AG09309 (cell line): ENCODE measurements around the gene ACVR2B.

Experiments used
- DNase-seq: peaks from one replicate; pipeline ENCODE4 v3.0.0-alpha.2; 2010; ENCODE audit warnings: low read depth
- H3K4me3 ChIP-seq: 2 replicates; pipeline ENCODE4 v1.5.1; 2011; ENCODE audit warnings: mild to moderate bottlenecking, low read depth, low read length, moderate library complexity; ENCODE audit not compliant: control insufficient read depth
- CTCF ChIP-seq: IDR thresholded peaks from 2 replicates; pipeline ENCODE4 v1.5.1; 2011; ENCODE audit warnings: mild to moderate bottlenecking, low read depth, low read length, inconsistent platforms; ENCODE audit not compliant: insufficient read depth, control insufficient read depth; ENCODE audit errors: missing control alignments

The ACVR2B gene

GRCh38 chr3:38465588-38466154, 12.0 kb downstream of the ACVR2B start:
- DNase-seq: no peak
- no peak overlapping the region for H3K4me3 ChIP-seq
- no peak for TF ChIP-seq CTCF

- H3K4me3 ChIP-seq: no peak overlapping the region
- TF ChIP-seq CTCF: no peak
- DNase-seq: no peak
Measured at GRCh38 chr3:38468765-38469164, 15.1 kb downstream of the ACVR2B start.

GRCh38 chr3:38469852-38470251, 16.2 kb downstream of the ACVR2B start:
- no peak for TF ChIP-seq CTCF
- DNase-seq: no peak
- no peak overlapping the region for H3K4me3 ChIP-seq

- H3K4me3 ChIP-seq: no peak overlapping the region
- no peak for TF ChIP-seq CTCF
- DNase-seq: no peak
Measured at GRCh38 chr3:38471260-38471857, 17.7 kb downstream of the ACVR2B start.

GRCh38 chr3:38472342-38472741, 18.7 kb downstream of the ACVR2B start:
- DNase-seq: no peak
- TF ChIP-seq CTCF: no peak
- H3K4me3 ChIP-seq: no peak overlapping the region

GRCh38 chr3:38473229-38473628, 19.5 kb downstream of the ACVR2B start:
- DNase-seq: no peak
- H3K4me3 ChIP-seq: no peak overlapping the region
- no peak for TF ChIP-seq CTCF
